GM19397 (cell line): ENCODE measurements around the gene GRIN2A.

Experiments used
- ATAC-seq: cut with Tn5 transposase; IDR thresholded peaks from one replicate; pipeline ENCODE4 v1.9.1; 2021; ENCODE audit warnings: mild to moderate bottlenecking, moderate library complexity; ENCODE audit not compliant: unreplicated experiment

GRIN2A gene

GRCh38 chr16:9797306-9797705, 384.9 kb downstream of the GRIN2A start:
- ATAC-seq, result no peak

DNA sequence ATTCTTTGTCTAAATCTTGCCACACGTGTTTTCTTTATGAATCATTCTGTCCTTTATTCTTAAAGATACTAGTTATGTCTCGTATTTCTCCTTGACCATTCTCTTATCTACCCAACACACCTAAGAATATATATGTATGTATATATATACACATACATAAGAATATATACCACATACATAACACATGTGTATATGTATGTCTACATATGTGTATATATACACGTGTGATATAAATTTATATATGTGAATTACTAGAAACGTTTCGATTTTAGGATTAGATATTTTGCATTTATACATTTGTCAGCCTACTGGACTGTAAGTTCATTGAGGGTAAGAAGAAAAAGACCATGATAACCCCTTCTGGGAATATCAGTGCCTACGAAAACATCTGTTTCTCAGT, 388.6 kb downstream of the GRIN2A start:
- no peak for ATAC-seq

- no peak for ATAC-seq
These were observed 390.7 kb downstream of the GRIN2A start for GRCh38 chr16:9791556-9791955.

GRCh38 chr16:9790199-9790598, 392.0 kb downstream of the GRIN2A start:
- ATAC-seq, result no peak

DNA sequence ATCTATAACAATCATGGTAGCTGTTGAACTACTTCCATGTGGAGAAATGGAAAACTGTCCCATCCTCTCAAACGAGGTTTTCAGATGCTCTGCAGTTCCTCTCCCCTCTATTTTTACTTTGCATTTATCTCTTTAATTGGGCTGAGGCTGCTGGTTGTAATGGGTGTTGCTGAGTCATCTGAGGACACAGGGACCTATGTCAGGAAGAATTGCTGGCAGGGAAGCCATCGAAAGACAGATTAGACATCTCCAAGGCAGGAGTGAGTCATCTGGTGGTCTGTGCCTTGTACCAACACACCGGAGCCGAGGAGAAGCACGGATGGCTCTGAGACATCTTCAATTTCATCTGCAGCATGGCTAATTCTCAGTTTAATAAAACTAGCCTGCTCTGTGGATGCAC, 394.5 kb downstream of the GRIN2A start:
- ATAC-seq, result no peak

- ATAC-seq, result no peak
These were observed 401.4 kb downstream of the GRIN2A start for GRCh38 chr16:9780831-9781230.

DNA sequence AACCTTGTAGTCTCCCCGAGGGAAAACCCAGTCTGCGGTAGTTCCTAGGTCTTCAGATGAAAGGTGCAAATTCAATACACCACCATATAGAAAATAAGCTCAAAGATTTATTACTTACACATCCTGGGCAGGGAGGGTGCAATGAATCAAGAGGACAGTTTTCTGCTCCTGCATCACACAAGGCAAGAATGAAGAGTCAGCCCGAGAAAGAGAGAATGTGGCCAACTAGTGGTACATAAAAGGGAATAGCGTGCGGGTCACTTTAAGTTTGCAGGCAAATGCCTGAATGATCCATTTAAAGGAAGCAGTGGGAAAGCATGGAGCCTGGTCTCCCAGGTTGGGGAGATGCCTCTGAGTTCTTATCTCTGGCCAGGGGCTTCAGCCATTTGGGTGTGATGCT, 403.4 kb downstream of the GRIN2A start:
- ATAC-seq, result no peak

DNA sequence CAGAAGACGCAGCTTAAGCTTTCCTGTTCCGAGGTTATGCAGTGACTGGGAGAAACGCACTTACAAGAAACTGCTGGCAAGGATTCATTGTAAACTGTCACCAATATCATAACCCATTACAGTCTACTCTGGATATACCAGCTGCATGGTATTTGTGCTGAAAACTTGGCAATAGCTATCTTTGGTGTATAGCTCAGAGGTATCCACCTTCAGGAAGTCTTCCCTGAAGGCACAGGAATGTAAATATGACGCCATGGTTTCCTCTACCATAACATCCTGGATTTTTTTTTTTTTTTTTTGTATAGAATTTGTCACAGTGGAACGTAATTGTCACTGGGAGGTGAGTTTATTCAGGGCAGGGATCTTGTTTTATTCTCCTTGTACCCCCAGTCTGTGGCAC, 406.2 kb downstream of the GRIN2A start:
- ATAC-seq, result no peak

- ATAC-seq, result no peak
These were observed 408.9 kb downstream of the GRIN2A start for GRCh38 chr16:9773289-9773688.

GRCh38 chr16:9772526-9773225, 409.6 kb downstream of the GRIN2A start:
- no peak for ATAC-seq

DNA sequence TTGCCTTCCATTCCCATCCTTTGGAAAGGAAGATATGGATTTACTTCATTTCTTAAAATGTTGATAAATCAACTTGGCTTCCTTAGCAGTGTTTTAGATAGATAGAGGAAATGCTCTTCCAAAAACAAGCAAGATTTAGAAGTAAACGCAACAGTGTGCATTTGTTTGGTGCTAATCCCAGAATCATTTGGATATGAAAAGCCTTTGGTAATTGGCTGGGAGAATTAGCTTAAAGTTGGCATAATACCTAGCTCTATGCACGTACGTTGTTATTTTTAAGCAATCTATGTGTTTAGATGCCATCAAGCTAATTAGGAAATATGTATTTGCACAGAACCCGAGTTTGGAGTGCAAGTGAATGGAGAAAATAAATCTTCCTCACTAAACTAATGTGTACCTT, 415.3 kb downstream of the GRIN2A start:
- ATAC-seq, result no peak

DNA sequence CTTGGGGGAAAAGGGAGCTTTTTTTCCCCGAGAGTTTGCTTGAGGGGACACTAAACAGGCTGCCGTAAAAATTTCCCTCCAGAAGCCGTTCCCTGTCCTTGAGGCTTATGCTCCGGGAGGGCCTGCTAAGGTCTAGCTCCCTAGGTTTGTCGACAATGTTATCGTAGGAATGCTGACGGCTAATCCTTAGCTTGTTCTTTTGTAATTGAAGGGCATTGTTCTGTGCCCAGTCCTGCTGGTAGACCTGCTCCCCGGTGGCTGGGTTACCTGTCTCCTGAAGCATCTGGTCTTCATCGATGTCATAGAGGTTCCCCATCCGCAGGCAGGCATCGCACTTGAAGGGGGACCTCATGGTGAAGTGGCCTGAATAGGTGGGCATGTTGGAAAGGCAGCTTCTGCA, 418.7 kb downstream of the GRIN2A start:
- ATAC-seq, result no peak

DNA sequence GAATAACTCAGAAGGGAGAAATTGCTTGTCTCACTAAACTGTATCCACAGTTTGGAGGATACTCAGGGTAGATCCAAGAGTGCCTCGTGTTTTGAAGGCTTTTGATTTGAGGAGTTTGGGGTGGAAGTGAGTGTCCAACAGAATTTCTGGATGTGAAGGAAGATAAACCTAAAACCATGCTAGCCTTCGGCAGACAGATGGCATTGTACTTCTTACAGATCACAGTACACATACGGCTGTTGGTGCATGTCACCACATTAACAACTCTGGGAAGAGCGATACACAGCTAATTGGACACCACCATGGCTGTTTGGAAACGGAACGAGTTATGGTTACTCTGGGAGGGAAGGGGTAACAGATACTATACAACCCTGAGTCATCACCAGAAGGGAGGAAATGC, 420.4 kb downstream of the GRIN2A start:
- ATAC-seq, result no peak

DNA sequence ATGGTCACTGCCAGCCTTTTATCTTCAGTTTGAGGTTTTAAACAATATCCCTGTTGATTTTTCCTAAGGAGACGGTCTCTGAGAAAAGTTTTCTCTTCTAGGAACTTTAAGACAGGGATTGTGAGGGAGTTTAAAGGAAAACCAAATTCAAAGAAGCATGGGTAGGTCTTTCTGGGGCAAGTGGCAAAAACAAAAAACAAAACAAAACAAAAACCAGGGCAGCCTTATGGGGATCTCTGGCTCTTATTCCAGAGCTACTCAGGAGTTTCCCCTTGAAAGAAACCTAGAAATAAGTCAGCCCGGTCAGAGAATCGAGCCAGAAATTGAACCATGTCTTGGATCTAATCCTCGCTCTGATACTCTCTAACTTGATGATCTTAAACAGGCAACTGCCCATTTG, 424.5 kb downstream of the GRIN2A start:
- no peak for ATAC-seq

GRCh38 chr16:9756434-9756833, 425.8 kb downstream of the GRIN2A start:
- ATAC-seq, result no peak

DNA sequence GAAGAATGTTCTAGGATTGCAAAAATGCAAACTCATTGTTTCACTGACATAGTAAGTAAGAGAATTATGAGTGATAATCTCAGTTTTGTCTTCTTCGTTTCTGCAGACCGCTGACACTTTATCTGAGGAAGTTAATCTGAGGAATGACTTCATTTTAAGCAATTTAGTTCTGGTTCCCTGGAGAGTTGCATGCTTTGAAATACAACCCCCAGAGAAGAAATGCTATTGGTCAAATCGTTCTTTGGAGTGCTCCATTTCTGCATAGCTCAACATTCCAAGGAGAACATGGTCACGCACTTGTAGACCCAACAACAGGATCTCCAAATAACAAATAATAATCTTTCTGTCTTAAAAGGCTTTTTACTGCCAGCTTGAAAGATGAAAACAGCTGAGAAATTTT, 427.1 kb downstream of the GRIN2A start:
- ATAC-seq, result no peak

DNA sequence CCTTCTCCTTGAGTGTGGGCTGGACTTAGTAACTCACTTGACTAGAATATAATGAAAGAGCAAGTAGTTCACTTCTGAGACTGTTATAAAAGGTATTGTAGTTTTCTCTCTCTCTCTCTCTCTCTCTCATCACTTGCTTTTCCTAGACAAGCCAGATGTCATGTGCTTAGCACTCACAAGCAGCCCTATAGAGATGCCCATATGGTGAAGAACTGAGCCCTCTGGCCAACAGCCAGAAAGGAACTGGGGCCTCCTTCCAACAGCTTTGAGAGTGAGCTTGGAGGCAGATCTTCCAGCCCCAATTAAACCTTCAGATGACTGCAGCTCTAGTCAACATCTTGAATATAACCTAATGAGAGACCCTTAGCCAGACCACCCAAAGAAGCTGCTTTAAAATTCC, 440.5 kb downstream of the GRIN2A start:
- no peak for ATAC-seq

DNA sequence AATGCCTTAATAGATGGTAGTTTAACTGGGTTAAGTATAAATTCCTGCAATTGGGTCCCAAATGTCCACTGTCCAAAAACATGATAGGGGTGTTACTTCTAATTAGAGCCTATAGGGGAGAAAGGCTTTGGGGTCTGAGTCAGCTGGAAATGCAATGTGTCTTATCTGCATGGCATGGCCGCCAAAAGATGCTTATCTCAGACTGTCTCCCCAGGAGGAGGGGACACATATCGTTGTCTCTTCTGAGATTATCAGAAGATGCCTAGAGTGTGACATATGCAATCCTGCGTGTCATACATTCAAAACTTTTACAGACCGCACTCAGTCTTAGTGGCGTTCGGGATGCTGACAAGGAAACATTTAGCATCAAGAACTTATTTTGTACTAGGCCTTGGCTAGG, 442.9 kb downstream of the GRIN2A start:
- no peak for ATAC-seq

GRCh38 chr16:9738690-9739089, 443.5 kb downstream of the GRIN2A start:
- ATAC-seq, result no peak

GRCh38 chr16:9736547-9736946, 445.7 kb downstream of the GRIN2A start:
- no peak for ATAC-seq

GRCh38 chr16:9723136-9723535, 459.1 kb downstream of the GRIN2A start:
- no peak for ATAC-seq

GRCh38 chr16:9713907-9714306, 468.3 kb downstream of the GRIN2A start:
- no peak for ATAC-seq

GRCh38 chr16:9713156-9713555, 469.1 kb downstream of the GRIN2A start:
- no peak for ATAC-seq
